Sigmoid colon (tissue), 7 donors: ENCODE results near the gene FNDC11. TPM values are rescaled to one million over a fixed set of nuclear protein-coding genes. Genes with fewer than 3 reads are reported as not detected.

Experiments
- DNase-seq: peaks from one replicate; pipeline ENCODE4 v3.0.0-alpha.2; 2019
- H3K27ac ChIP-seq, 4 donors: fragments of 200-600 bp; sonication (generic); one replicate each; pipeline ENCODE4 v1.5.1; 2016 to 2019; ENCODE audit warnings: mild to moderate bottlenecking in 1 of 4
- H3K27me3 ChIP-seq, 3 donors: fragments of 200-600 bp; sonication (generic); one replicate each; pipeline ENCODE4 v1.5.1; 2019; ENCODE audit warnings: mild to moderate bottlenecking in 1 of 3
- H3K36me3 ChIP-seq, 4 donors: fragments of 200-600 bp; sonication (generic); one replicate each; pipeline ENCODE4 v1.5.1; 2016 to 2019
- H3K4me1 ChIP-seq, 4 donors: fragments of 200-600 bp; sonication (generic); one replicate each; pipeline ENCODE4 v1.5.1; 2017 to 2019
- H3K4me3 ChIP-seq, 4 donors: fragments of 200-600 bp; sonication (generic); one replicate each; pipeline ENCODE4 v1.5.1; 2017 to 2019; ENCODE audit warnings: mild to moderate bottlenecking in 2 of 4, moderate library complexity in 1 of 4
- H3K9me3 ChIP-seq, 4 donors: fragments of 200-600 bp in 3 of 4; sonication (generic) in 3 of 4; one replicate each; pipeline versions ENCODE4 v1.5.1 to v1.6.1; 2013 to 2019
- CTCF ChIP-seq, 4 experiments: fragments of 450-650 bp in 3 of 4; fragments of 200-600 bp in 1 of 4; IDR thresholded peaks; one replicate each; pipeline ENCODE4 v1.5.1; 2016 to 2019; ENCODE audit warnings: antibody characterized with exemption in 4 of 4, mild to moderate bottlenecking in 3 of 4, moderate library complexity in 2 of 4
- EP300 ChIP-seq, 4 donors: sonication (generic); formaldehyde crosslinking; IDR thresholded peaks; one replicate each; pipeline ENCODE4 v1.6.1; 2017; ENCODE audit warnings: antibody characterized with exemption in 4 of 4
- POLR2A ChIP-seq, 2 donors: fragments of 450-650 bp; IDR thresholded peaks; one replicate each; pipeline ENCODE4 v1.6.1; 2016; ENCODE audit warnings: antibody characterized with exemption in 2 of 2, mild to moderate bottlenecking in 2 of 2, moderate library complexity in 2 of 2
- POLR2AphosphoS5 ChIP-seq, 4 donors: sonication (generic); formaldehyde crosslinking; IDR thresholded peaks; one replicate each; pipeline ENCODE4 v1.6.1; 2017; ENCODE audit warnings: antibody characterized with exemption in 4 of 4
- WGBS, 2 donors: extraction: QIAGEN DNeasy Blood & Tissue Kit; methylation state at CpG; one replicate each; pipeline ENCODE4 v1.1.7; 2013; 5-methylcytosine and 5-hydroxymethylcytosine counted together
- intact Hi-C: fragments of 100-400 bp; cut with DNase I; formaldehyde crosslinking; loops from one replicate; pipeline ENCODE4 v1.15.1; 2023
- polyA plus RNA-seq, 3 donors: library from polyadenylated mRNA; stranded (reverse); fragments of 200-250 nt; gene quantifications; one replicate each; pipeline ENCODE4 v1.2.3, GENCODE V29; 2013
- total RNA-seq, 4 donors: library from RNA; depleted of rRNA; stranded (reverse); fragments of >200 nt; gene quantifications; one replicate each; pipeline ENCODE4 v1.1.0, GENCODE V29; 2016
- donor health status: healthy with polysubstance abuse.
- donor health status: Bipolar disorder and iron deficiency.
- donor health status: healthy.

The FNDC11 gene
- total and polyA plus RNA-seq, 7 donors = under 0.01 to 0.55 (median 0.41) TPM; not detected in 1

DNA sequence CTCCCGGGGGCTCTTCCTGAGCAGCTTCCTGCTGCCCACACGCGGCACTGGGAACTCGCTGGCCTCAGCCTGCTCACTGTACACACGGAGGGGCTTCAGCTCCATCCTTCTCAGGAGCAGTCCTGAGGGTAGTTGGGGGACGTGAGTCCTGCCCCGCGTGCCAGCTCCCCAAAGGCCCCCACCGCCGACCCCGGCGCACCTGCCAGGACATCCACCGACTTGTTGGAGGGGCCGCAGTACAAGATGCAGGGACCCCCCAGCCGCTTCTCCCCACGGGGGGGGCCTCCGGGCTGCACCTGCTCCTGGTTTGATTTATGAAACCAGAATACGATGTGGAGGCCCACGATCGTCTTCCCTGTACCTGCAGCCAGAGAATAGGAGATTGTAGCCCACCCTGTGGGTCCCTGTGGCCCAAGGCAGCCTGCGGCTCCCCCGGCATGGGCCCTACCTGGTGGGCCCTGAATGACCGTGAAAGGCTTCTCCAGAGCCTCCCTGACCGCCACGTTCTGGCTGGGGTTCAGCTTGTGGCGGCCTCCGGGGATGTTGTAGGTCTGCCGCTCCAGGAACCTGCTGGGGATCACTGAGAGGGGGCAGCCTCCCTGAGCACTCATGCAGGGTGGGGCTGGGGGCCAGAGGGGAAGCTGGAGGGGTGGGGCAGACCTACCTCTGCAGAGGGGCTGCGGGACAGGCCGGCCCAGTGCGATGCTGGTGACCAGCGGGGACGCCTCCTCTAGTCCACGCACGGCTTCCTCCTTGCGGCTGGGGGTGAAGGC lies 7.9 kb downstream of the FNDC11 start:
- TF ChIP-seq POLR2AphosphoS5 (IDR thresholded peaks at IDR 0.05) = no peak
- TF ChIP-seq EP300 (IDR thresholded peaks at IDR 0.05) = no peak
- TF ChIP-seq POLR2A (IDR thresholded peaks at IDR 0.05) = no peak
- no peak for TF ChIP-seq CTCF (IDR thresholded peaks at IDR 0.05)
- Histone ChIP-seq H3K27me3 (peaks cover 0 to 5% (median 0%) of the 10 kb centered on the region in 3 donors), H3K9me3 (no peaks in the 10 kb centered on the region), H3K4me1 (no peaks in the 10 kb centered on the region), H3K4me3 (no peak overlapping the region), H3K36me3 (peaks cover 22 to 72% (median 48%) of the 10 kb centered on the region in 4 donors), H3K27ac (no peak overlapping the region)
- 89 to 94% methylated on average over 36 of the region's 36 CpGs for WGBS, 2 donors
- intact Hi-C loops = no loop called here
- no peak for DNase-seq

DNA sequence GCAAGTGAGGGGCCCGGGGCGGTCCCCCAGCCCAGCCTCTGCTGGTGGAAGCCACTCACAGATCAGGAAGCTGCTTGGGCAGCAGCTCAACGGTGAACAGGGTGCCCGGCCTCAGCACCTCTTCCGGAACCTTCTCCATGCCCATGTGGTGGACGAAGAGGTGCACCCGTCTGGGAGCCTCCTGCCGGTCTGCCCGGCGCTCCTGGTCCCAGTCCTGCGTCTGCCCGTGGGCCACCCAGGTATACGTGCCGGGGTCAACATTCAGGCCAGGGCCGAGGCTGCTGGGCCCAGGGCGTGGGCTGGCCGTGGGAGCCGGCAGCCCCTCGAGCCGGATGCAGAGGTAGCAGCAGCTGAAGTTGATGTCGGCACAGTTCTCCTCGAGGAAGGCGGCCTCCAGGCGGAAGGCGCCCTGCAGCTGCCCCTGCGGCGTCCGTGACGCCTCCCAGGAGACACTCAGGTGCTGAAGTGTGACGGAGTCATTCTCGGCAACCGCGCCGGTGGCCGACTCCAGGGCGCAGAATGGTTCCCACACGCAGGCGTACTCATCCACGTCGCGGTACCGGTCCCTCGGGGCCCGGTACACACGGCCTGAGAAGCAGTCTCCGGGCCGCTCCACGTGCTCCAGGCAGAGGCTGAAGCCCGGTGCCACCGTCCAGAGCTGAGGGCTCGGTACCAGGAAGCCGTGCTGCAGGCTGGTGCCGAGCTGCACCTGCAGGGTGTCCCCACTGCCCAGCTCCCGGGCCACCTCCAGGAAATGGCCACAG lies 8.7 kb downstream of the FNDC11 start:
- Histone ChIP-seq H3K36me3 (peaks cover 22 to 72% (median 48%) of the 10 kb centered on the region in 4 donors), H3K27me3 (peaks cover 0 to 5% (median 0%) of the 10 kb centered on the region in 3 donors), H3K4me1 (no peaks in the 10 kb centered on the region), H3K27ac (no peak overlapping the region), H3K9me3 (no peaks in the 10 kb centered on the region), H3K4me3 (no peak overlapping the region)
- 94 to 95% methylated on average over 54 of the region's 54 CpGs for WGBS, 2 donors
- no peak for DNase-seq
- intact Hi-C loops = no loop called here
- TF ChIP-seq EP300 (IDR thresholded peaks at IDR 0.05) (no peak), CTCF (IDR thresholded peaks at IDR 0.05) (no peak), POLR2AphosphoS5 (IDR thresholded peaks at IDR 0.05) (no peak), POLR2A (IDR thresholded peaks at IDR 0.05) (no peak)

DNA sequence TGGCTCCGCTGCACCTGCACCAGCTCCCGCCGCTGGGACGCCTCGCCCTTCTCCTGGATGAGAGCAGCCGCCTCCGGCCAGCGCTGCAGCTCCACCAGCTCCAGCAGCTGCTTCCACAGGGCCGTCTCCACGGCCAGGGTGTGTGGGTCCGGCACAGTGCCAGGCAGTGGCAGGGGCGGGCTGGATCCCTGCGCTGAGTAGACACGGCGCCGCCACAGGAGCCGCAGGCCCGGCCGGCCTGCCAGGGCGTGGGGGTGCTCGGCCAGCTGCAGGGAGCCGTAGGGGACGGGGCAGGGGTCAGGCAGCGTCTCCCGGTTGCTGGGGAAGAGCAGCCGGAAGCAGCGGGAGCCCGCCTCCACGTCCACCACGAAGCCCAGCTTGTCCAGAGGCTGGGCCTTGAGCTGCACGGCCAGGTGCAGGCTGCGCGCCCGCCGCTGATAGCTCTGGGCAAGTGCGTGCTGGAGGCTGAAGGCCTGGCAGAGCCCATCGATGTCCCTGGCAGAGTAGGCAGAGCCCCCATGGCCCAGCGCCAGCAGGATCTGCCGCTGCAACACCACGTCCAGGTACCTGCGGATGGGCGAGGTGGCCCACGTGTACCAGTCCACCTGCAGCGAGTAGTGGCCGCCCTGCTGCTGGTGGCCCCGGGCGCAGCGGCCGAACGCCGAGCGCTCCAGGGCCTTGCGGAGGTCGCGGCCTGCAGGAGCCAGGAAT lies 9.4 kb downstream of the FNDC11 start:
- Histone ChIP-seq H3K36me3 (peaks cover 22 to 68% (median 47%) of the 10 kb centered on the region in 4 donors), H3K4me1 (no peaks in the 10 kb centered on the region), H3K4me3 (no peak overlapping the region), H3K27me3 (peaks cover 0 to 5% (median 0%) of the 10 kb centered on the region in 3 donors), H3K27ac (no peak overlapping the region), H3K9me3 (no peaks in the 10 kb centered on the region)
- WGBS, 2 donors = 93 to 95% methylated on average over 55 of the region's 55 CpGs
- intact Hi-C loops = no loop called here
- no peak for DNase-seq
- TF ChIP-seq POLR2A (IDR thresholded peaks at IDR 0.05) = no peak
- no peak for TF ChIP-seq EP300 (IDR thresholded peaks at IDR 0.05)
- no peak for TF ChIP-seq POLR2AphosphoS5 (IDR thresholded peaks at IDR 0.05)
- no peak for TF ChIP-seq CTCF (IDR thresholded peaks at IDR 0.05)

DNA sequence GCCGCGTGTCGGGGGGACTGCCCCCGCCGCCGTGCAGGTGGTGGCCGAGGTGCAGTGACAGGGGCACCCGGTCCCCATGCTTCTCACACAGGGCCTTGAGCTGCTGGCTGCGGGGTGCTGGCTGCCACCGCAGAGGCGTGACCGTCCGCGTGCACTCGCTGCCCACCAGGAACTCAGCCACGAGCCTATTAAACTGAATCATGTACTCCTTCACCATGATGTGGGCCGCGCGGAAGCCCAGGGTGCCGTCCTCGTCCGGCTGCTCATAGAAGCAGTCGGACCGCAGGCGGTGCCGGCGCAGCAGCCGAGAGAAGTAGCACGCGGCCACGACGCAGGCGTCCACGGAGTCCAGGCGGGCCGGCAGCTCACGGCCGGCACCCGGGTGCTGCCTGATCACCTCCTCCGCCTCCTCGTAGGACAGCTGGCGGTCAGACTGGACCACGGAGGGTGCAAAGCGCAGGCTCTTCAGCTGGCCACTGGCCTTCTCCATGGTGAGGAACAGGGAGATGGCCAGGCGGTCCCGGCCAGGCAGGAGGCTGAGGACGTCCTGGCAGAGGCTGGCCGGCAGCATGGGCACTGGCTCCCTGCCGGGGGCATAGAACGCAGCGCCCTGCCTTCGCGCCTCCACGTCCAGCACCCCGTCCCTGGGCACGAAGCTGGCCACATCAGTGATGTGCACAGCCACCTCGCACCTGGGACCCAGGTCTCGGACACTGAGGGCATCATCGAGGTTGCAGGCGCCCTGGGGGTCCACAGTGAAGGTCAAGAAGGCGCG lies 10.3 kb downstream of the FNDC11 start:
- H3K4me3 ChIP-seq = no peak overlapping the region
- H3K36me3 ChIP-seq = peaks cover 22 to 60% (median 43%) of the 10 kb centered on the region in 4 donors
- no peaks in the 10 kb centered on the region for H3K4me1 ChIP-seq
- 96 to 97% methylated on average over 62 of the region's 62 CpGs for WGBS, 2 donors
- H3K27ac ChIP-seq = no peak overlapping the region
- intact Hi-C loops = no loop called here
- peaks cover 0 to under 1% (median 0%) of the 10 kb centered on the region in 3 donors for H3K27me3 ChIP-seq
- no peak for TF ChIP-seq EP300 (IDR thresholded peaks at IDR 0.05)
- TF ChIP-seq CTCF (IDR thresholded peaks at IDR 0.05) = no peak
- TF ChIP-seq POLR2AphosphoS5 (IDR thresholded peaks at IDR 0.05) = no peak
- TF ChIP-seq POLR2A (IDR thresholded peaks at IDR 0.05) = no peak
- DNase-seq = no peak
- no peaks in the 10 kb centered on the region for H3K9me3 ChIP-seq
